Endodermal cell (in vitro differentiated cells): Measurements from ENCODE around the gene KIT. TPM values are rescaled to one million over a fixed set of nuclear protein-coding genes. Genes with fewer than 3 reads are reported as not detected.

Experiments
- DNase-seq: peaks from one replicate; pipeline ENCODE4 v3.0.0-alpha.2; 2017
- H3K27ac ChIP-seq: 2 replicates; pipeline ENCODE4 v1.5.1; 2013; ENCODE audit warnings: mild to moderate bottlenecking, low read depth, low read length, moderate library complexity
- H3K27me3 ChIP-seq: 2 replicates; pipeline ENCODE4 v1.6.1; 2013; ENCODE audit warnings: mild to moderate bottlenecking, low read length, moderate library complexity; ENCODE audit not compliant: insufficient read depth, control insufficient read depth, poor library complexity, severe bottlenecking
- H3K36me3 ChIP-seq: 2 replicates; pipeline ENCODE4 v1.7.0; 2013; ENCODE audit warnings: mild to moderate bottlenecking, low read length, moderate library complexity; ENCODE audit not compliant: control insufficient read depth, insufficient read depth
- H3K4me1 ChIP-seq: one replicate; pipeline ENCODE4 v1.7.0; 2013; ENCODE audit warnings: low read length; ENCODE audit not compliant: control insufficient read depth, insufficient read depth
- H3K4me3 ChIP-seq: 2 replicates; pipeline ENCODE4 v1.5.1; 2013; ENCODE audit warnings: mild to moderate bottlenecking, low read length, moderate library complexity
- H3K9ac ChIP-seq: 2 replicates; pipeline ENCODE4 v1.6.1; 2013; ENCODE audit warnings: mild to moderate bottlenecking, low read length, moderate library complexity; ENCODE audit not compliant: poor library complexity, severe bottlenecking; ENCODE audit errors: extremely low read depth
- H3K9me3 ChIP-seq: 2 replicates; pipeline ENCODE4 v1.6.1; 2013; ENCODE audit warnings: mild to moderate bottlenecking, low read length, moderate library complexity; ENCODE audit not compliant: control insufficient read depth
- H3K27ac Mint-ChIP-seq: 2 replicates; pipeline ENCODE4 v1.8.0; 2020; ENCODE audit warnings: mixed read lengths
- H3K27me3 Mint-ChIP-seq: 2 replicates; pipeline ENCODE4 v1.8.0; 2021; ENCODE audit warnings: mild to moderate bottlenecking, mixed read lengths; ENCODE audit not compliant: insufficient read depth
- H3K36me3 Mint-ChIP-seq: 2 replicates; pipeline ENCODE4 v1.8.0; 2020; ENCODE audit warnings: low read depth, mixed read lengths
- H3K4me1 Mint-ChIP-seq: 2 replicates; pipeline ENCODE4 v1.8.0; 2020; ENCODE audit warnings: mixed read lengths
- H3K4me3 Mint-ChIP-seq: 2 replicates; pipeline ENCODE4 v1.8.0; 2020; ENCODE audit warnings: mild to moderate bottlenecking, moderate library complexity, mixed read lengths
- H3K9me3 Mint-ChIP-seq: 2 replicates; pipeline ENCODE4 v1.8.0; 2020; ENCODE audit warnings: mild to moderate bottlenecking, mixed read lengths
- WGBS, 2 experiments: methylation state at CpG; one replicate each; pipeline versions ENCODE4 v1.1.5 to v1.1.7; 2013; ENCODE audit warnings: missing lambda C conversion rate in 2 of 2, mixed read lengths in 1 of 2; ENCODE audit not compliant: insufficient coverage in 1 of 2, insufficient read length in 1 of 2; 5-methylcytosine and 5-hydroxymethylcytosine counted together
- total RNA-seq, 2 donors: library from RNA; stranded (reverse); fragmentation: NEBNext Ultra II Directional in 1 of 2; extraction: Animal tissue kit (Norgen Biotek cat#: 25700) in 1 of 2; gene quantifications; 2 replicates in 1 of 2; 3 replicates in 1 of 2; pipeline ENCODE4 v1.2.1, GENCODE V29; 2021
- TF ChIP-seq, protein P1 (sequence below): fragments of 200-600 bp; sonication (generic); conservative IDR thresholded peaks from 2 replicates; pipeline ENCODE4 v1.5.0; 2021; ENCODE audit warnings: antibody characterized with exemption, mild to moderate bottlenecking

KIT gene
- total RNA-seq, 2 donors from 2014 or later, result 135 to 167 TPM

DNA sequence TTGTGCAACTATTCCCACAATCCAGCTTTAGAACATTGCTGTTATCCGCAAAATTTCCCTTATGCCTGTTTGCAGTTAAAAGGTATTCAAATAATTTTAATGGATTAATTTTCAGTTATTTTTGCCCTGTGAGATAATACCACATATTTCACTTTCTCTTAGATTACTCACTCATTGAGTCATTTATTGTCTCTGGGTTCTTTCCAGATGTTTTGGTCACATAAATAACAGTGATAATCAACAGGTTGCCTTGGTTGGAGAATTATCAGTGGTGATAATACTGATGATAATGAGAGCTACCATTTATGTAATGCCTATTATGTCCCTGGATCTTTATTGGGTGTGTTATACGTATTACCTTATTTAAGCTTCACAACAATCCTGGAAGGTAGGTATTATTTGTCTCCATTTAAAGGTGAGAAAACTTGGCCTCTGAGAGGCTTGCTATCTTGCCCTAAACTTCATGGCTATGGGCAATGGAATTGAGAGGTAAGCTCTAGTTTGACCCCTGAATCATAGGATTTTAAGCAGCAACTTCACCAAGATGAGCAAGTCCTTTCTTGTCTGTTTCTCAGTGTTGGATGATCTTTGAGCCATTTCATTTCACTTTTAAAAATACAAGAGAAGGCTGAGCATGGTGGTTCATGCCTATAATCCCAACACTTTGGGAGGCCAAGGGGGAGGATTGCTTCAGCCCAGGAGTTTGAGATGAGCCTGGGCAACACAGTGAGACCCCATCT lies 87.4 kb downstream of the KIT start:
- Mint-ChIP-seq H3K27me3 (no peaks in the 10 kb centered on the region), H3K36me3 (peaks cover 76% of the 10 kb centered on the region), H3K9me3 (peaks cover 19% of the 10 kb centered on the region), H3K27ac (no peak overlapping the region), H3K4me3 (no peak overlapping the region), H3K4me1 (no peaks in the 10 kb centered on the region)
- TF ChIP-seq, protein P1, sequence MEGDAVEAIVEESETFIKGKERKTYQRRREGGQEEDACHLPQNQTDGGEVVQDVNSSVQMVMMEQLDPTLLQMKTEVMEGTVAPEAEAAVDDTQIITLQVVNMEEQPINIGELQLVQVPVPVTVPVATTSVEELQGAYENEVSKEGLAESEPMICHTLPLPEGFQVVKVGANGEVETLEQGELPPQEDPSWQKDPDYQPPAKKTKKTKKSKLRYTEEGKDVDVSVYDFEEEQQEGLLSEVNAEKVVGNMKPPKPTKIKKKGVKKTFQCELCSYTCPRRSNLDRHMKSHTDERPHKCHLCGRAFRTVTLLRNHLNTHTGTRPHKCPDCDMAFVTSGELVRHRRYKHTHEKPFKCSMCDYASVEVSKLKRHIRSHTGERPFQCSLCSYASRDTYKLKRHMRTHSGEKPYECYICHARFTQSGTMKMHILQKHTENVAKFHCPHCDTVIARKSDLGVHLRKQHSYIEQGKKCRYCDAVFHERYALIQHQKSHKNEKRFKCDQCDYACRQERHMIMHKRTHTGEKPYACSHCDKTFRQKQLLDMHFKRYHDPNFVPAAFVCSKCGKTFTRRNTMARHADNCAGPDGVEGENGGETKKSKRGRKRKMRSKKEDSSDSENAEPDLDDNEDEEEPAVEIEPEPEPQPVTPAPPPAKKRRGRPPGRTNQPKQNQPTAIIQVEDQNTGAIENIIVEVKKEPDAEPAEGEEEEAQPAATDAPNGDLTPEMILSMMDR, result no peak
- Histone ChIP-seq H3K4me3 (no peak overlapping the region), H3K9ac (no peak overlapping the region), H3K36me3 (peaks cover 69% of the 10 kb centered on the region), H3K9me3 (peaks cover 25% of the 10 kb centered on the region), H3K27me3 (no peaks in the 10 kb centered on the region), H3K4me1 (no peaks in the 10 kb centered on the region), H3K27ac (no peak overlapping the region)
- whole genome bisulfite sequencing, 2 experiments, result 90% methylated on average over 1 of the region's 2 CpGs; no CpG with 5 or more reads in 1 of the 2 experiments
- DNase-seq, result no peak

DNA sequence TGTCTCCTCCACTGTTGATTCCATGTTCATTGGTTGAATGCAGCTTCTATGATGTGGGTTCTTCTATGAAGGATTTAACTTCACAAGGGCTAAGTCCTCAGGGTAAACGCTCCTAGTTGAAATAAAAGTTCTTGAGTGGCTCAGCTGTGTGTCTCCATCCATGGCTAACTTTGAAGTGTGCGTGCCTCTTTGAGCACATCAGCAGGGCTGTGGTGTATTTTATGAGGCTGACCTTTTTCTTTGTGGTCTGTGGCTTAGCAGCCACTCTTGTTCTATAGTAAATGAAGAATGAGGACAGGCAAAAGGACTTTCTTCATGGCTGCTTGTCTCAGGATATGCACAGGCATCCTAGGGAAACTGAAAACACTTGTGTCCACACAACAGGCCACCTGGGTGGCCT lies 88.5 kb downstream of the KIT start:
- Histone ChIP-seq H3K4me3 (no peak overlapping the region), H3K36me3 (peaks cover 59% of the 10 kb centered on the region), H3K27ac (no peak overlapping the region), H3K9ac (no peak overlapping the region), H3K27me3 (no peaks in the 10 kb centered on the region), H3K4me1 (no peaks in the 10 kb centered on the region), H3K9me3 (peaks cover 25% of the 10 kb centered on the region)
- Mint-ChIP-seq H3K4me3 (no peak overlapping the region), H3K9me3 (peaks cover 19% of the 10 kb centered on the region), H3K27me3 (no peaks in the 10 kb centered on the region), H3K36me3 (peaks cover 68% of the 10 kb centered on the region), H3K4me1 (no peaks in the 10 kb centered on the region), H3K27ac (no peak overlapping the region)
- 95 to 100% methylated on average over 2 of the region's 2 CpGs for WGBS, 2 experiments
- DNase-seq, result no peak
- TF ChIP-seq, protein P1, result no peak

DNA sequence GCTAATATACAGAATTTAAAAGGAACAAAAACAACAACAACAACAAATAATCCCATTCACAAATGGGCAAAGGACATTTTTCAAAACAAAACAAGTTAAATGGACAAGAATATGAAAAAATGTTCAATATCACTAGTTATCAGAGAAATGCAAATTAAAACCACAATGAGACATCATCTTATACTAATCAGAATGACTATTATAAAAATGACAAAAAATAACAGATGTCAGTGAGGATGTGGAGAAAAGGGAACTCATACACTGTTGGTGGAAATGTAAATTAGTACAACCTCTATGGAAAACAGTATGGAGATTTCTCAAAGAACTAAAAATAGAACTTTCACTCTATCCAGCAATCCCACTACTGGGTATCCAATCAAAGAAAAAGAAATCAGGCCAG lies 92.6 kb downstream of the KIT start:
- no peaks in the 10 kb centered on the region for H3K27me3 Mint-ChIP-seq
- TF ChIP-seq, protein P1, result no peak
- DNase-seq, result no peak
- H3K27ac Mint-ChIP-seq, result no peak overlapping the region
- H3K4me3 ChIP-seq, result no peak overlapping the region
- no peaks in the 10 kb centered on the region for H3K27me3 ChIP-seq
- peaks cover 25% of the 10 kb centered on the region for H3K9me3 ChIP-seq
- H3K27ac ChIP-seq, result no peak overlapping the region
- peaks cover 24% of the 10 kb centered on the region for H3K36me3 ChIP-seq
- H3K4me1 Mint-ChIP-seq, result no peaks in the 10 kb centered on the region
- H3K36me3 Mint-ChIP-seq, result peaks cover 32% of the 10 kb centered on the region
- no peaks in the 10 kb centered on the region for H3K4me1 ChIP-seq
- H3K4me3 Mint-ChIP-seq, result no peak overlapping the region
- peaks cover 21% of the 10 kb centered on the region for H3K9me3 Mint-ChIP-seq
- H3K9ac ChIP-seq, result no peak overlapping the region
